ENCODE measurements around the gene POLR1G. TPM values are rescaled to one million over a fixed set of nuclear protein-coding genes. Genes with fewer than 3 reads are reported as not detected.

The POLR1G gene
- total RNA-seq, 1 experiment from 2014 or later, result 30.5 TPM

DNA sequence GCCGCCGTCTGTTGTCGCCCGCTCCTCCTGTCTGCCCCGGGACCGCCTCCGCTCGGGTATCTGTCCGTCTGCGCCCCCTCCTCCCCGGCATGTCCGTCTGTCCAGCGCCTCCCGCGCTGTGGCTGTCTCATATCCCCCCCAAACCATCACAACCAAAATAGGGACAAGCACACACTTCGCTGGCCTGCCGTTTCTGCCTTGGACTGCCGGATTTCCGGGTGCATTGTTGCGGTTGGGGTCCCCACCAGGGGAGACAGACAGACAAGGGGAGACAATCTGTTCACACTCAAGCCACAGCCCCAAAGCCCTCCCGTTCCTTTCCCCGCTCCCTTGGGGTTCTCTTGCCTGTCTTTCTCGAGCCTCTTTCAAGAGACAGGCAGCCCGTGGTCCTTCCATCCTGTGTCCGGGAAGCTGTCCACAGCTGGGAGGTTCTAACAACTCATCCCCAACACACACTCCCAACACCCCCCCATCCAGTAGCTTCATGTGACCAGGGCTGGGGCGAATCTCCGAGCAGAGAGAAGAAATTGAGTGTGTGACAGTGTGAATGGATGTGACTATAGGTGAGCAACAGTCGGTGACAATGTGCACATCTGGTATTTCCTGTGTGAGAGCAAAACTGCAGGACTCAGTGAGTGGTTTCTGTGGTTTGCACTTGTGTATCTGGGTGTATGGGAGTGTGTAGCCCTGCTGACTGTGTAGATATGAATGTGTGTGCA lies 44.8 kb downstream of the POLR1G start:
- ATAC-seq, result no peak
- peaks cover 42 to 73% of the 10 kb centered on the region in 2 experiments for H3K4me1 ChIP-seq (ENCODE audit: control insufficient read depth in 1 of 2, insufficient read depth in 2 of 2, low read length in 2 of 2)
- H4K20me1 ChIP-seq (ENCODE audit: insufficient read depth), result no peaks in the 10 kb centered on the region
- no peaks in the 10 kb centered on the region for H3K27me3 ChIP-seq (ENCODE audit: insufficient read depth, low read length)
- no peak for DNase-seq (ENCODE audit: low read depth, low spot score)
- peak overlapping the region in 1 of 2 experiments; percentile 26; a peak in 2 of 4 replicates for H3K4me3 ChIP-seq (replicated peaks in 1 of 2; ENCODE audit: low read depth in 1 of 2, low read length in 2 of 2)
- intact Hi-C loops (cut with micrococcal nuclease), result no loop called here
- H3K9me3 ChIP-seq (ENCODE audit: control insufficient read depth in 1 of 2, insufficient read depth in 1 of 2, low read depth in 1 of 2, low read length in 2 of 2), result peaks cover 0 to 4% of the 10 kb centered on the region in 2 experiments; a peak in 1 of 4 replicates
- no peaks in the 10 kb centered on the region for H3K79me2 ChIP-seq (ENCODE audit: insufficient read depth, low read length)
- no peaks in the 10 kb centered on the region for H3K36me3 ChIP-seq (ENCODE audit: control insufficient read depth in 1 of 2, insufficient read depth in 2 of 2, low read length in 2 of 2)
- peak overlapping the region; percentile 42 for H3K9ac ChIP-seq (ENCODE audit: low read length)
- no peaks in the 10 kb centered on the region for H3K9me2 ChIP-seq (ENCODE audit: insufficient read depth)
- TF ChIP-seq, protein P1, sequence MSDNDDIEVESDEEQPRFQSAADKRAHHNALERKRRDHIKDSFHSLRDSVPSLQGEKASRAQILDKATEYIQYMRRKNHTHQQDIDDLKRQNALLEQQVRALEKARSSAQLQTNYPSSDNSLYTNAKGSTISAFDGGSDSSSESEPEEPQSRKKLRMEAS (IDR thresholded peaks at IDR 0.05), result no peak
- no peak for TF ChIP-seq TCF7L2 (IDR thresholded peaks at IDR 0.05; ENCODE audit: borderline replicate concordance, extremely low read depth, insufficient read depth, insufficient read length)
- TF ChIP-seq JUND (IDR thresholded peaks at IDR 0.05), result no peak
- no peak for TF ChIP-seq SRF (IDR thresholded peaks at IDR 0.05; ENCODE audit: low read depth)
- TF ChIP-seq, protein P2, sequence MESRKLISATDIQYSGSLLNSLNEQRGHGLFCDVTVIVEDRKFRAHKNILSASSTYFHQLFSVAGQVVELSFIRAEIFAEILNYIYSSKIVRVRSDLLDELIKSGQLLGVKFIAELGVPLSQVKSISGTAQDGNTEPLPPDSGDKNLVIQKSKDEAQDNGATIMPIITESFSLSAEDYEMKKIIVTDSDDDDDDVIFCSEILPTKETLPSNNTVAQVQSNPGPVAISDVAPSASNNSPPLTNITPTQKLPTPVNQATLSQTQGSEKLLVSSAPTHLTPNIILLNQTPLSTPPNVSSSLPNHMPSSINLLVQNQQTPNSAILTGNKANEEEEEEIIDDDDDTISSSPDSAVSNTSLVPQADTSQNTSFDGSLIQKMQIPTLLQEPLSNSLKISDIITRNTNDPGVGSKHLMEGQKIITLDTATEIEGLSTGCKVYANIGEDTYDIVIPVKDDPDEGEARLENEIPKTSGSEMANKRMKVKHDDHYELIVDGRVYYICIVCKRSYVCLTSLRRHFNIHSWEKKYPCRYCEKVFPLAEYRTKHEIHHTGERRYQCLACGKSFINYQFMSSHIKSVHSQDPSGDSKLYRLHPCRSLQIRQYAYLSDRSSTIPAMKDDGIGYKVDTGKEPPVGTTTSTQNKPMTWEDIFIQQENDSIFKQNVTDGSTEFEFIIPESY (IDR thresholded peaks at IDR 0.05; ENCODE audit: extremely low read depth, insufficient replicate concordance, low read length), result no peak
- TF ChIP-seq, protein P3, sequence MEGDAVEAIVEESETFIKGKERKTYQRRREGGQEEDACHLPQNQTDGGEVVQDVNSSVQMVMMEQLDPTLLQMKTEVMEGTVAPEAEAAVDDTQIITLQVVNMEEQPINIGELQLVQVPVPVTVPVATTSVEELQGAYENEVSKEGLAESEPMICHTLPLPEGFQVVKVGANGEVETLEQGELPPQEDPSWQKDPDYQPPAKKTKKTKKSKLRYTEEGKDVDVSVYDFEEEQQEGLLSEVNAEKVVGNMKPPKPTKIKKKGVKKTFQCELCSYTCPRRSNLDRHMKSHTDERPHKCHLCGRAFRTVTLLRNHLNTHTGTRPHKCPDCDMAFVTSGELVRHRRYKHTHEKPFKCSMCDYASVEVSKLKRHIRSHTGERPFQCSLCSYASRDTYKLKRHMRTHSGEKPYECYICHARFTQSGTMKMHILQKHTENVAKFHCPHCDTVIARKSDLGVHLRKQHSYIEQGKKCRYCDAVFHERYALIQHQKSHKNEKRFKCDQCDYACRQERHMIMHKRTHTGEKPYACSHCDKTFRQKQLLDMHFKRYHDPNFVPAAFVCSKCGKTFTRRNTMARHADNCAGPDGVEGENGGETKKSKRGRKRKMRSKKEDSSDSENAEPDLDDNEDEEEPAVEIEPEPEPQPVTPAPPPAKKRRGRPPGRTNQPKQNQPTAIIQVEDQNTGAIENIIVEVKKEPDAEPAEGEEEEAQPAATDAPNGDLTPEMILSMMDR (IDR thresholded peaks at IDR 0.05 in 2 of 3, conservative IDR thresholded peaks at IDR 0.05 in 1 of 3; ENCODE audit: borderline replicate concordance in 1 of 3, insufficient read depth in 1 of 3, low read depth in 2 of 3, low read length in 2 of 3), result no peak
- TF ChIP-seq, protein P4, sequence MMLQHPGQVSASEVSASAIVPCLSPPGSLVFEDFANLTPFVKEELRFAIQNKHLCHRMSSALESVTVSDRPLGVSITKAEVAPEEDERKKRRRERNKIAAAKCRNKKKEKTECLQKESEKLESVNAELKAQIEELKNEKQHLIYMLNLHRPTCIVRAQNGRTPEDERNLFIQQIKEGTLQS (IDR thresholded peaks at IDR 0.05), result no peak
- no peak for TF ChIP-seq EZH2phosphoT487 (IDR thresholded peaks at IDR 0.05; ENCODE audit: borderline replicate concordance)
- TF ChIP-seq EZH2 (IDR thresholded peaks at IDR 0.05), result no peak
- TF ChIP-seq RAD21 (IDR thresholded peaks at IDR 0.05; ENCODE audit: low read depth), result no peak
- TF ChIP-seq CBX3 (IDR thresholded peaks at IDR 0.05; ENCODE audit: low read depth), result no peak
- TF ChIP-seq ZFX (IDR thresholded peaks at IDR 0.05), result no peak
- TF ChIP-seq FOSL1 (IDR thresholded peaks at IDR 0.05; ENCODE audit: low read depth), result no peak
- no peak for TF ChIP-seq YY1 (IDR thresholded peaks at IDR 0.05; ENCODE audit: extremely low read depth, insufficient replicate concordance, low read depth, low read length)
- no peak for TF ChIP-seq POLR2AphosphoS5 (IDR thresholded peaks at IDR 0.05; ENCODE audit: low read depth, low read length)
- no peak for TF ChIP-seq SIN3A (IDR thresholded peaks at IDR 0.05; ENCODE audit: low read depth)
- no peak for TF ChIP-seq ZNF274 (IDR thresholded peaks at IDR 0.05; ENCODE audit: low read depth, low read length)
- peak overlapping the region; percentile 67 for H3K4me2 ChIP-seq (ENCODE audit: low read length)
- no peak overlapping the region for H3K27ac ChIP-seq (ENCODE audit: low read depth, low read length)
- RAD21 ChIA-PET (ENCODE audit: low non-redundant PET in 1 of 2, low total read pairs in 2 of 2, uncharacterized antibody in 2 of 2, unreplicated experiment in 2 of 2), result no interaction called here
- POLR2A ChIA-PET, result no interaction called here
- BruUV-seq (replicated peaks), result no TSS peak
- CTCF ChIA-PET, result no interaction called here
- no peak overlapping the region for H2AFZ ChIP-seq (ENCODE audit: low read depth, low read length, poor library complexity, severe bottlenecking)

Measured in HCT116 (cell line).